K562 (cell line): ENCODE data around the gene TUBB6. TPM values are rescaled to one million over a fixed set of nuclear protein-coding genes. Genes with fewer than 3 reads are reported as not detected.
A peak's percentile ranks its signal among the peaks of the same experiment; 100 is the strongest.

Experiments used
- ATAC-seq: fragments of 200-7000 bp; cut with Tn5 transposase; 3 replicates; pipeline ENCODE4 v1.9.1; 2020; ENCODE audit warnings: moderate library complexity
- BruUV-seq: library from RNA; stranded (reverse); fragments of 400-500 nt; replicated peaks from 2 replicates; lab custom pipeline; 2021; lab: Mats Ljungman, UMichigan
- CTCF ChIA-PET: fragments of 300-600 bp; formaldehyde crosslinking; extraction: SDS; loops from one replicate; lab custom pipeline; 2021; ENCODE audit warnings: low intra/inter-chr PET ratio; lab: Yijun Ruan, JAX
- POLR2A ChIA-PET: fragments of 300-600, 350-650 bp; sonication (Branson Sonifier 250); formaldehyde crosslinking; extraction: SDS; loops from one replicate; lab custom pipeline; 2021; ENCODE audit warnings: antibody characterized with exemption, inconsistent platforms; lab: Yijun Ruan, JAX
- DNase-seq, 4 experiments: peaks; one replicate each; pipeline versions ENCODE4 v3.0.0 to v3.0.0-alpha.2; 2011 to 2018; ENCODE audit warnings: low spot score in 3 of 4, mixed read lengths in 3 of 4; ENCODE audit errors: extremely low read depth in 1 of 4
- FAIRE-seq: peaks from 2 replicates; lab custom pipeline; 2011; peaks lifted over from hg19 to GRCh38; lab: Jason Lieb, UNC
- H2AFZ ChIP-seq: 2 replicates; pipeline ENCODE4 v1.6.0; 2011; ENCODE audit warnings: low read depth, low read length, control low read depth, inconsistent platforms
- H3K27ac ChIP-seq: fragments of 200-600 bp; 3 replicates; pipeline ENCODE4 v1.8.0; 2011; ENCODE audit warnings: low read depth, mild to moderate bottlenecking, control low read depth, inconsistent platforms, low read length, moderate library complexity, mixed read lengths; ENCODE audit errors: extremely low read depth
- H3K27me3 ChIP-seq, 2 experiments: fragments of 300-600 bp in 1 of 2; 2 replicates in 1 of 2; 3 replicates in 1 of 2; pipeline versions ENCODE4 v1.6.0 to v1.8.0; 2011; ENCODE audit warnings: inconsistent platforms in 2 of 2, low read length in 2 of 2, mild to moderate bottlenecking in 1 of 2, mixed read lengths in 1 of 2, moderate library complexity in 1 of 2; ENCODE audit not compliant: control insufficient read depth in 2 of 2, insufficient read depth in 2 of 2
- H3K36me3 ChIP-seq: fragments of 300-600 bp; 3 replicates; pipeline ENCODE4 v1.8.0; 2011; ENCODE audit warnings: mild to moderate bottlenecking, low read length, inconsistent platforms; ENCODE audit not compliant: control insufficient read depth, insufficient read depth
- H3K4me1 ChIP-seq, 2 experiments: fragments of 200-600 bp in 1 of 2; replicated peaks in 1 of 2; 2 replicates in 1 of 2; 3 replicates in 1 of 2; pipeline versions ENCODE4 v1.5.1 to v1.8.0; 2011; ENCODE audit warnings: inconsistent platforms in 2 of 2, low read length in 2 of 2, mild to moderate bottlenecking in 1 of 2, mixed read lengths in 1 of 2, moderate library complexity in 1 of 2; ENCODE audit not compliant: control insufficient read depth in 2 of 2, insufficient read depth in 2 of 2
- H3K4me2 ChIP-seq: 2 replicates; pipeline ENCODE4 v1.6.1; 2011; ENCODE audit warnings: low read length, control low read depth, inconsistent platforms, mixed read lengths; ENCODE audit not compliant: insufficient read depth
- H3K4me3 ChIP-seq: fragments of 200-600 bp; sonication (generic), shearing (Covaris generic); 2 replicates; pipeline ENCODE4 v1.5.1; 2016; ENCODE audit warnings: control low read depth, inconsistent platforms
- H3K79me2 ChIP-seq: fragments of 200-600 bp; 3 replicates; pipeline ENCODE4 v1.8.0; 2011; ENCODE audit warnings: low read length, inconsistent platforms; ENCODE audit not compliant: control insufficient read depth, insufficient read depth
- H3K9ac ChIP-seq, 2 experiments: 2 replicates each; pipeline versions ENCODE4 v1.6.0 to v1.6.1; 2011; ENCODE audit warnings: low read depth in 2 of 2, low read length in 2 of 2, control low read depth in 1 of 2, inconsistent platforms in 1 of 2, mild to moderate bottlenecking in 1 of 2, mixed read lengths in 1 of 2; ENCODE audit not compliant: insufficient read depth in 1 of 2
- H3K9me1 ChIP-seq: one replicate; pipeline ENCODE4 v1.6.0; 2011; ENCODE audit warnings: inconsistent platforms, mild to moderate bottlenecking, low read length, moderate library complexity; ENCODE audit not compliant: control insufficient read depth, insufficient read depth
- H3K9me3 ChIP-seq: replicated peaks from 2 replicates; pipeline ENCODE4 v1.5.1; 2011; ENCODE audit warnings: low read depth, low read length, inconsistent platforms; ENCODE audit not compliant: control insufficient read depth, insufficient read depth
- H4K20me1 ChIP-seq: replicated peaks from 2 replicates; pipeline ENCODE4 v1.6.1; 2011; ENCODE audit warnings: low read length, inconsistent platforms, mixed read lengths; ENCODE audit not compliant: control insufficient read depth, insufficient read depth
- ATF3 ChIP-seq, 2 experiments: fragments of 450-650 bp in 1 of 2; sonication (generic) in 1 of 2; formaldehyde crosslinking in 1 of 2; IDR thresholded peaks in 1 of 2; conservative IDR thresholded peaks in 1 of 2; 2 replicates each; pipeline versions ENCODE4 v1.6.1 to v1.8.1; 2016 to 2023; ENCODE audit warnings: mild to moderate bottlenecking in 2 of 2, moderate library complexity in 2 of 2, inconsistent platforms in 1 of 2, missing genetic modification reagents in 1 of 2
- FOXP4 ChIP-seq: sonication (generic); formaldehyde crosslinking; IDR thresholded peaks from 2 replicates; pipeline ENCODE4 v1.8.0; 2022; ENCODE audit warnings: mild to moderate bottlenecking, missing genetic modification reagents, borderline replicate concordance
- KLF16 ChIP-seq: IDR thresholded peaks from 2 replicates; pipeline ENCODE4 v1.6.1; 2016; ENCODE audit warnings: antibody characterized with exemption
- KLF6 ChIP-seq: fragments of 250-450 bp; sonication (Bioruptor Pico); IDR thresholded peaks from 2 replicates; pipeline ENCODE4 v1.4.0; 2020; ENCODE audit warnings: mild to moderate bottlenecking, moderate library complexity, borderline replicate concordance
- NBN ChIP-seq: fragments of 450-650 bp; IDR thresholded peaks from 2 replicates; pipeline ENCODE4 v1.6.1; 2016; ENCODE audit warnings: low read depth, mild to moderate bottlenecking
- RAD51 ChIP-seq: fragments of 450-650 bp; IDR thresholded peaks from 2 replicates; pipeline ENCODE4 v1.7.1; 2016; ENCODE audit warnings: low read depth, mild to moderate bottlenecking, borderline replicate concordance
- SLC30A9 ChIP-seq: fragments of 250-450 bp; sonication (Bioruptor Pico); IDR thresholded peaks from 2 replicates; pipeline ENCODE4 v1.8.0; 2022; ENCODE audit warnings: mild to moderate bottlenecking, moderate library complexity
- SMARCA4 ChIP-seq: fragments of 450-650 bp; IDR thresholded peaks from 2 replicates; pipeline ENCODE4 v1.6.1; 2016
- TCFL5 ChIP-seq: fragments of 250-450 bp; sonication (Bioruptor Pico); conservative IDR thresholded peaks from 2 replicates; pipeline ENCODE4 v1.6.1; 2021; ENCODE audit warnings: mild to moderate bottlenecking, moderate library complexity, matching md5 sums
- THRA ChIP-seq: fragments of 450-650 bp; IDR thresholded peaks from 2 replicates; pipeline ENCODE4 v1.6.1; 2017; ENCODE audit warnings: mild to moderate bottlenecking, moderate library complexity
- ZBTB49 ChIP-seq: sonication (generic); formaldehyde crosslinking; IDR thresholded peaks from 2 replicates; pipeline ENCODE4 v1.8.0; 2022; ENCODE audit warnings: missing genetic modification reagents, mild to moderate bottlenecking, borderline replicate concordance
- ZNF121 ChIP-seq: sonication (generic); formaldehyde crosslinking; conservative IDR thresholded peaks from 2 replicates; pipeline ENCODE4 v1.8.0; 2022; ENCODE audit warnings: missing genetic modification reagents
- WGBS: fragments of 100-300 bp; shearing (Covaris generic); methylation state at CpG from one replicate; pipeline ENCODE4 v1.1.6; 2016; ENCODE audit warnings: low coverage, mixed read lengths; ENCODE audit not compliant: insufficient coverage; ENCODE audit errors: missing lambda C conversion rate; 5-methylcytosine and 5-hydroxymethylcytosine counted together
- in situ Hi-C: fragments of 300-500 bp; cut with MboI; formaldehyde crosslinking; loops from 4 replicates; pipeline ENCODE4 v1.15.0; 2018; ENCODE audit warnings: inconsistent platforms, mixed read lengths
- intact Hi-C: fragments of 100-400 bp; cut with micrococcal nuclease; formaldehyde crosslinking; loops from 2 replicates; pipeline ENCODE4 v1.14.2; 2022
- polyA plus RNA-seq, 8 experiments: library from polyadenylated mRNA; depleted of rRNA in 4 of 8; stranded (reverse) in 5 of 8; unstranded in 3 of 8; fragments of >200 nt; fragmentation: Nextera tagmentation in 2 of 8; fragmentation: Illumina TruSeq in 1 of 8; extraction: Ambion mirVana in 2 of 8; extraction: Trizol in 1 of 8; gene quantifications; 2 replicates each; pipeline versions ENCODE4 v1.2.1 to v1.2.3, GENCODE V29; 2011 to 2014; ENCODE audit warnings: inconsistent platforms in 1 of 8, missing spikeins in 1 of 8
- total RNA-seq, 7 experiments: library from RNA; depleted of rRNA in 6 of 7; stranded (reverse); fragments of >200 nt in 6 of 7; fragmentation: Illumina TruSeq in 2 of 7; extraction: Trizol in 2 of 7; gene quantifications; 2 replicates each; pipeline versions ENCODE4 v1.2.1 to v1.2.3, GENCODE V29; 2011 to 2021; ENCODE audit warnings: low replicate concordance in 1 of 7

Gene TUBB6
- total and polyA plus RNA-seq, 9 of the 15 experiments (the other 6 are each of a cell fraction or from before 2014, with no cell fraction given): 43.9 to 404 (median 81.1) TPM

- TF ChIP-seq KLF6 (no peak), RAD51 (no peak)
These were observed 43.2 kb upstream of the TUBB6 start (continued) for GRCh38 chr18:12264864-12265263.

GRCh38 chr18:12271376-12272235 lies 36.4 kb upstream of the TUBB6 start:
- H3K9me3 ChIP-seq: no peaks in the 10 kb centered on the region
- peaks cover 2% of the 10 kb centered on the region for H3K9me1 ChIP-seq
- peak overlapping the region; percentile 64 for H3K27ac ChIP-seq
- POLR2A ChIA-PET: interaction anchor here (0.5 to 1.2 kb wide), 6 partner anchors 12 to 106 kb away, joined by 3 to 7 read pairs (median 3); partner anchors contain the start of gene AFG3L2
- DNase-seq (peak; percentile 87 to 89 (median 88)), FAIRE-seq (peak; percentile 83), ATAC-seq (peak; percentile 99)
- intact Hi-C loops: no loop called here
- H3K4me2 ChIP-seq: peak overlapping the region; percentile 68
- 11% methylated on average over 43 of the region's 51 CpGs for WGBS
- peak overlapping the region; percentile 92 for H2AFZ ChIP-seq
- H3K27me3 ChIP-seq: no peaks in the 10 kb centered on the region
- peak overlapping the region; percentile 48 for H3K4me3 ChIP-seq
- H4K20me1 ChIP-seq: no peaks in the 10 kb centered on the region
- H3K36me3 ChIP-seq: no peaks in the 10 kb centered on the region
- CTCF ChIA-PET: interaction anchor here (0.6 to 1.4 kb wide), 3 partner anchors 179 to 423 kb away, joined by 3 to 4 read pairs (median 3); no protein-coding TSS in a partner anchor
- no peaks in the 10 kb centered on the region for H3K79me2 ChIP-seq
- BruUV-seq: no TSS peak
- in situ Hi-C loops: no loop called here
- peaks cover 3 to 15% of the 10 kb centered on the region in 2 experiments; a peak in 3 of 5 replicates for H3K4me1 ChIP-seq
- H3K9ac ChIP-seq: peak overlapping the region; percentile 59 to 91
- peak; percentile 75 for TF ChIP-seq ZNF121 (CRISPR knock-in tag)
- TF ChIP-seq ZBTB49 (CRISPR knock-in tag): no peak
- peak; percentile 85 for TF ChIP-seq KLF16
- no peak for TF ChIP-seq TCFL5 (CRISPR knock-in tag)
- peak; percentile 90 for TF ChIP-seq NBN
- no peak for TF ChIP-seq SLC30A9
- TF ChIP-seq ATF3 (IDR thresholded peaks at IDR 0.05): no peak
- no peak for TF ChIP-seq ATF3 (CRISPR knock-in tag; conservative IDR thresholded peaks at IDR 0.05)
- no peak for TF ChIP-seq FOXP4 (CRISPR knock-in tag)
- no peak for TF ChIP-seq THRA
- TF ChIP-seq SMARCA4: peak; percentile 65
